NCI-H2171 treated with DMSO at 0.1 percent for 48 hours (cell line): ENCODE measurements around the gene MLPH.

Experiments
- DNase-seq: peaks from one replicate; lab custom pipeline; 2025; lab: John Stamatoyannopoulos, UW

The MLPH gene

GRCh38 chr2:237524631-237525030 is 37.6 kb downstream of the MLPH start:
- no peak for DNase-seq

GRCh38 chr2:237525559-237526157 is 38.6 kb downstream of the MLPH start:
- no peak for DNase-seq

GRCh38 chr2:237527233-237527632 is 40.2 kb downstream of the MLPH start:
- DNase-seq: no peak

GRCh38 chr2:237527766-237528165 is 40.7 kb downstream of the MLPH start:
- no peak for DNase-seq

GRCh38 chr2:237529452-237530402 is 42.7 kb downstream of the MLPH start:
- no peak for DNase-seq

- no peak for DNase-seq
Observed at GRCh38 chr2:237530472-237531433, 43.7 kb downstream of the MLPH start.

GRCh38 chr2:237532160-237532559 is 45.1 kb downstream of the MLPH start:
- no peak for DNase-seq

- no peak for DNase-seq
Observed at GRCh38 chr2:237533668-237534161, 46.7 kb downstream of the MLPH start.

GRCh38 chr2:237534380-237534779 is 47.3 kb downstream of the MLPH start:
- no peak for DNase-seq

GRCh38 chr2:237535385-237536082 is 48.5 kb downstream of the MLPH start:
- DNase-seq: no peak

- DNase-seq: no peak
Observed at GRCh38 chr2:237536083-237536415, 49.0 kb downstream of the MLPH start.

- DNase-seq: no peak
Observed at GRCh38 chr2:237536617-237537016, 49.6 kb downstream of the MLPH start.

GRCh38 chr2:237538001-237538720 is 51.1 kb downstream of the MLPH start:
- no peak for DNase-seq

- no peak for DNase-seq
Observed at GRCh38 chr2:237538901-237539300, 51.9 kb downstream of the MLPH start.

GRCh38 chr2:237539681-237540080 is 52.6 kb downstream of the MLPH start:
- no peak for DNase-seq

- DNase-seq: peak; percentile 7
Observed at GRCh38 chr2:237540223-237540775, 53.2 kb downstream of the MLPH start.

- peak; percentile 64 for DNase-seq
Observed at GRCh38 chr2:237540823-237541222, 53.8 kb downstream of the MLPH start.

GRCh38 chr2:237541243-237541642 is 54.2 kb downstream of the MLPH start:
- no peak for DNase-seq

GRCh38 chr2:237542001-237542704 is 55.1 kb downstream of the MLPH start:
- no peak for DNase-seq
